ENCODE measurements around the gene PPP1R13L. TPM values are rescaled to one million over a fixed set of nuclear protein-coding genes. Genes with fewer than 3 reads are reported as not detected.

Gene PPP1R13L
- total and polyA plus RNA-seq, 2 of the 8 experiments (the other 6 are each of a cell fraction or from before 2014, with no cell fraction given) = 9.1 to 15.3 TPM

GRCh38 chr19:45403272-45403671, 1.6 kb downstream of the PPP1R13L start:
- Histone ChIP-seq H3K9ac (replicated peaks in 1 of 4; ENCODE audit: extremely low read depth in 1 of 4, low read depth in 3 of 4, low read length in 3 of 4) (no peak overlapping the region), H3K56ac (replicated peaks; ENCODE audit: insufficient read length, low read depth, low read length) (no peak overlapping the region), H3K4me2 (ENCODE audit: insufficient read depth in 1 of 2, low read depth in 2 of 2, low read length in 2 of 2) (peak overlapping the region; percentile 25 to 92; a peak in 3 of 4 replicates), H3K79me2 (ENCODE audit: control insufficient read depth in 1 of 2, insufficient read depth in 2 of 2, low read length in 2 of 2) (peaks cover 0 to 8% of the 10 kb centered on the region in 2 experiments; a peak in 1 of 4 replicates), H3K23me2 (ENCODE audit: low read depth, low read length) (peaks cover 19% of the 10 kb centered on the region), H2BK15ac (ENCODE audit: low read length) (peak overlapping the region; percentile 29; the same call in 1 of the 2 replicates), H3K14ac (ENCODE audit: insufficient read length) (no peak overlapping the region), H2AK5ac (ENCODE audit: low read depth, low read length) (no peak overlapping the region), H3K79me1 (ENCODE audit: low read depth, low read length) (peaks cover 9% of the 10 kb centered on the region; the same call in 1 of the 2 replicates), H3K4me3 (ENCODE audit: extremely low read depth in 1 of 4, insufficient read depth in 2 of 4, low read depth in 3 of 4, low read length in 4 of 4) (peak overlapping the region in 2 of 4 experiments; percentile 1 to 91; a peak in 3 of 8 replicates), H4K8ac (ENCODE audit: extremely low read depth, insufficient read depth, low read length) (no peak overlapping the region), H2AFZ (ENCODE audit: low read length) (no peak overlapping the region), H3K18ac (ENCODE audit: extremely low read depth, low read length) (no peak overlapping the region), H3K23ac (ENCODE audit: insufficient read length) (no peak overlapping the region), H3K4me1 (replicated peaks in 1 of 4; ENCODE audit: control insufficient read depth in 3 of 4, insufficient read depth in 4 of 4, low read length in 3 of 4) (peaks cover 3 to 21% (median 11%) of the 10 kb centered on the region in 4 experiments; a peak in 5 of 7 replicates), H3K36me3 (ENCODE audit: control insufficient read depth in 2 of 4, insufficient read depth in 4 of 4, low read length in 3 of 4) (no peaks in the 10 kb centered on the region), H3K9me3 (ENCODE audit: insufficient read depth in 2 of 2, low read depth in 1 of 2, low read length in 1 of 2) (no peaks in the 10 kb centered on the region), H2BK5ac (ENCODE audit: low read depth, low read length) (no peak overlapping the region), H4K91ac (replicated peaks; ENCODE audit: insufficient read length, low read length) (no peak overlapping the region), H3K27ac (ENCODE audit: low read depth, low read length) (no peak overlapping the region), H3K27me3 (replicated peaks in 1 of 4; ENCODE audit: control insufficient read depth in 3 of 4, extremely low read depth in 1 of 4, insufficient read depth in 3 of 4, low read length in 3 of 4) (peaks cover 0 to 6% (median 3%) of the 10 kb centered on the region in 4 experiments; a peak in 2 of 7 replicates), H2BK12ac (ENCODE audit: low read depth, low read length) (no peak overlapping the region), H4K5ac (ENCODE audit: insufficient read length, low read depth, low read length) (no peak overlapping the region), H2BK120ac (replicated peaks; ENCODE audit: low read depth, low read length) (no peak overlapping the region), H3K4ac (replicated peaks; ENCODE audit: insufficient read length, low read depth, low read length) (no peak overlapping the region), H2BK20ac (ENCODE audit: low read length) (no peak overlapping the region), H4K20me1 (replicated peaks in 1 of 2; ENCODE audit: control insufficient read depth in 1 of 2, insufficient read depth in 2 of 2, low read length in 2 of 2) (peaks cover 0 to 2% of the 10 kb centered on the region in 2 experiments)
- 89% methylated on average over 4 of the region's 4 CpGs; no CpG with 5 or more reads in 1 of the 2 experiments for WGBS, 2 experiments (ENCODE audit: extremely low coverage in 1 of 2, insufficient coverage in 1 of 2, insufficient read length in 1 of 2, insufficient replicate concordance in 2 of 2, low coverage in 1 of 2, low lambda C conversion rate in 2 of 2, missing lambda C conversion rate in 1 of 2)
- no peak for TF ChIP-seq SUZ12 (IDR thresholded peaks at IDR 0.05; ENCODE audit: low read length)
- TF ChIP-seq SP2 (IDR thresholded peaks at IDR 0.05; ENCODE audit: low read length) = no peak
- TF ChIP-seq, protein P1, sequence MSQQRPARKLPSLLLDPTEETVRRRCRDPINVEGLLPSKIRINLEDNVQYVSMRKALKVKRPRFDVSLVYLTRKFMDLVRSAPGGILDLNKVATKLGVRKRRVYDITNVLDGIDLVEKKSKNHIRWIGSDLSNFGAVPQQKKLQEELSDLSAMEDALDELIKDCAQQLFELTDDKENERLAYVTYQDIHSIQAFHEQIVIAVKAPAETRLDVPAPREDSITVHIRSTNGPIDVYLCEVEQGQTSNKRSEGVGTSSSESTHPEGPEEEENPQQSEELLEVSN (IDR thresholded peaks at IDR 0.05) = no peak
- TF ChIP-seq HDAC2 (IDR thresholded peaks at IDR 0.05; ENCODE audit: borderline replicate concordance in 1 of 2, low read depth in 2 of 2, low read length in 2 of 2) = no peak
- TF ChIP-seq RNF2 (IDR thresholded peaks at IDR 0.05; ENCODE audit: borderline replicate concordance, low read depth, low read length, missing control alignments, poor library complexity, severe bottlenecking) = no peak
- TF ChIP-seq EZH2 (IDR thresholded peaks at IDR 0.05; ENCODE audit: low read depth, low read length, severe bottlenecking) = no peak
- no peak for TF ChIP-seq JUND (IDR thresholded peaks at IDR 0.05; ENCODE audit: low read length)
- TF ChIP-seq BACH1 (IDR thresholded peaks at IDR 0.05; ENCODE audit: low read length) = no peak
- TF ChIP-seq RBBP5 (IDR thresholded peaks at IDR 0.05; ENCODE audit: borderline replicate concordance, low read depth, low read length) = no peak
- no peak for TF ChIP-seq HDAC6 (IDR thresholded peaks at IDR 0.05; ENCODE audit: low read depth, low read length)
- TF ChIP-seq ZNF274 (IDR thresholded peaks at IDR 0.05; ENCODE audit: borderline replicate concordance, extremely low read depth, low read length) = no peak
- DNase-seq (ENCODE audit: low read depth in 1 of 2, low spot score in 2 of 2) = no peak
- CTCF ChIA-PET (ENCODE audit: partially characterized antibody) = interaction anchor here (0.6 to 6.6 kb wide), 25 partner anchors 9 to 377 kb away, joined by 3 to 57 read pairs (median 7); partner anchors contain the start of genes ERCC2 and SNRPD2
- no peak for FAIRE-seq
- POLR2A ChIA-PET (ENCODE audit: partially characterized antibody) = interaction anchor here (1.7 to 3.5 kb wide), 5 partner anchors 11 to 75 kb away, joined by 4 to 12 read pairs (median 6); partner anchors contain the start of gene ERCC1
